DMS53 treated with DMSO at 0.1 percent for 48 hours (cell line): ENCODE results near the gene KDM5A.
"Not testable (repeated sequence)": the region's sequence is repeated elsewhere in the genome, so short reads cannot be mapped to it uniquely, and the experiment has no call there.

Experiments
- DNase-seq: peaks from one replicate; lab custom pipeline; 2025; ENCODE audit not compliant: unreplicated experiment; lab: John Stamatoyannopoulos, UW

Gene KDM5A

DNA sequence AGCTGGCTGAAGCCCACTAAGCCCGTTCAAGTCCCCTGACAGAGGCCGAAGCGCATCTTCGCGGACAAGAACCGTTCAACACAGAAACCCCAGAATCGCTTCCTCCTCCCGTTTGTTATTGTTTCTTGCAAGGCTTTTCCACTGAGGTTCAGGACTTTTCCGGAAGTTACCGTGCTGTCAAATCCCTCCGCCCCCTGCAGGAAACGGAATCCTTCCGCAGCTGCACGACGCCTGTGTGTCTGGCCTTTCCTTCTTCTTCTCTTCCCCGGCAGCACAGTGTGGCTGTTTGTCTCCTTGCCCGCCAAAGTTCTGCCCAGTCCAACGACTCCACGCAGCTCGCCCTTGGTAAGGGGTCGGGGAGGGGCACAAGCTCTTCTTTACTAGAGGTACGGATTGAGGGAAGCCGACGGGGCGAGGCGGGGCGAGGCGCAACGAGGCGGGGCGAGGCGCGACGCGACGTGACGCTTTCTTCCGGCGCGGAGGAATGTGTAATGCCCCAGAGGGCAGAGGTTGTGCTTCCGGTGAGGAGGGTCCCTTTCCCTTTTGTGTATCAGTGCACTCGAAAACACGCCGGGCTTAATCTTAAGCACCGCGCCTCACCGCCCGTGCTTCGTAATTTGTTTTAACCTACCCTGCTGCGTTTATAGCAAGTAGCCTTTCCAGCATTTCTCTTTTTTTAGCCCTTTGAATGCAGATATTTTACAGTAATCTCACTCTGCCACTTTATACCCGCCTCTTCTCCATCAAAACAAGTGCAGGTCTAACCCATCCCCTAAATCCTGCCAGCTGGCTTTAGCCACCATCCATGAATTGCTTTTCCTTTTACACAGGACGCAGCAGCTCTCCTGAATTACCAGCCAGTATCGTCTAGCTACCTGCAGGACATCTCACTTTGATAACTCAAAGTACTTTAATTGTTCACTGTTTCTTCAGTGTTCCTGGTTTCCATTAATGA is at the start of gene KDM5A:
Gene KDM5A (minus strand): TSS at position 179 of the 955 bp plus-strand sequence. CDS start 229 bp downstream, outside the sequence.
- DNase-seq: no peak

DNA sequence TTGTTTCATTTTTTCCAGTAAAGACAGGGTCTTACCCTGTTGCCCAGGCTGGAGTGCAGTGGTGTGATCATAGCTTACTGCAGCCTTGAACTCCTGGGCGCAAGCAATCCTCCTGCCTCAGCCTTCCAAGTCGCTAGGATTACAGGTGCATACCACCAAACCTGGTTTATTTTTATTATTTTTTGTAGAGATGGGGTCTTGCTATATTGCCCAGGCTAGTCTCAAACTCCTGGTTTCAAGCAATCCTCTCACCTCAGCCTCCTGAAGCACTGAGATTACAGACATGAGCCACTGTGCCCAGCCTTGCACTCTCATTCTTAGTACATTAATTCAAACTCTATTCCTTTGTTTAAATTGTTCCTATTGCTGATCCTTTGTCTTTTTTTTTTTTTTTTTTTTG is 46.6 kb upstream of the KDM5A start:
- not testable (repeated sequence) for DNase-seq

DNA sequence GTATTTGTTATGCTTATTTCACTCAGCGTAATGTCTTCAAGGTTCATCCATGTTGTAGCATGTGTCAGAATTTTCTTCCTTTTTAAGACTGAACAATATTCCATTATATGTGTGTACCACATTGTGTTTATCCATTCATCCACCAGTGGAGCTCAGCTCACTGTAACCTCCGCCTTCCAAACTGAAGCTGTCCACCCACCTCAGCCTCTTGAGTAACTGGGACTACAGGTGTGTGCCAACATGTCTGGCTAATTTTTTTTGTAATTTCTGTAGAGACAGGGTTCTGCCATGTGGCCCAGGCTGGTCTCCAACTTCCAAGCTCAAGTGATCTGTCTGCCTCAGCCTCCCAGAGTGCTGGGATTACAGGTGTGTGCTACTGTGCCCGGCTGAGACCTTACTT is 33.4 kb upstream of the KDM5A start:
- no peak for DNase-seq

DNA sequence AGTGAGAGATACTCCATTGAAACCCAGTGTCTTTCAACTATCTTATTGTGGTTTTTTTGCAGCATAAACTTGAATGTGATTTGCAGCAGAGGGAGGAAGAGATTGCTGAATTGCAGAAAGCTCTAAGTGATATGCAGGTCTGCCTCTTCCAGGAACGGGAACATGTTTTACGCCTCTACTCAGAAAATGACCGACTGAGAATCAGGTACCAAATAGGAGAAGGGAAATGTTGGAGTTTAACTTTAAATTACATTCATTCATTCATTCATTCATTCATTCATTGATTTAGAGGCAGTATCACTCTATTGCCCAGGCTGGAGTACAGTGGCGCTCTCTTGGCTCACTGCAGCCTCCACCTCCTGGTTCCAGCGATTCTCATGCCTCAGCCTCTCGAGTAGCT is 29.3 kb upstream of the KDM5A start:
- DNase-seq: no peak

DNA sequence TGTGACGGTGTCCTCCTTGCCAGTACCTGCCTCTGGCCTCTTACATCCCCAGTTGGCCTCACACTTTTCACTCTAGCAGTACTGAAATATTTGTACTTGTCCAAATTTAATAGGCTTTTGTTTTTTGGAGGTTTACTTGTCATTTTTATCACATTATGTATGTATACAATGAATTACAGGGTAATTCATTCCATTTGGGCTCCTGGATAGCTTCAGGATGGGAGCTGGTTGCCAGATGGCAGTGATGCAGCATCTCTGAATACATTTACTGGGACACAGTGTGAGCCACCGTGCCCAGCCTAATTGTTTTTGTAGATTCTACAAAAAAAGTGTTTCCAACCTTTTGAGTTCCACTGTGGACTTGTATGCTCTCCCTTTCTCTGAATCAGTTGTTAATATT is 25.7 kb upstream of the KDM5A start:
- no peak for DNase-seq

DNA sequence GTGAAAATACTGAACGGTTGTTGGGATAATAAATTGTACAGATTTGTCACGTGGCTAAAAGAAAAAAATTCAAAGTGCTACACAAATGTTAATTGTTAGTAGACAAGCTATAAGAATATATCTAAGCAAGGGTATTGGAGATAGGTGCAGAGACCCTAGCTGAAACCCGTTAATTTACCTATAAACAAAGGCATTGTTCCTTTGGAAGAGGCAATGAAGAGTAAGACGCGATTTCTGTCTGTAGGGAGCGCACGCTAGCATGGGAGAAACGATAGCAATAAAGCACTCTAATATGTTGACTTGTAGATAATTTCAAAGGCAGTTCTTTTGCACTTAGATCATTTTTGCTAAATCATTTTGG is 12.9 kb upstream of the KDM5A start:
- DNase-seq: no peak

DNA sequence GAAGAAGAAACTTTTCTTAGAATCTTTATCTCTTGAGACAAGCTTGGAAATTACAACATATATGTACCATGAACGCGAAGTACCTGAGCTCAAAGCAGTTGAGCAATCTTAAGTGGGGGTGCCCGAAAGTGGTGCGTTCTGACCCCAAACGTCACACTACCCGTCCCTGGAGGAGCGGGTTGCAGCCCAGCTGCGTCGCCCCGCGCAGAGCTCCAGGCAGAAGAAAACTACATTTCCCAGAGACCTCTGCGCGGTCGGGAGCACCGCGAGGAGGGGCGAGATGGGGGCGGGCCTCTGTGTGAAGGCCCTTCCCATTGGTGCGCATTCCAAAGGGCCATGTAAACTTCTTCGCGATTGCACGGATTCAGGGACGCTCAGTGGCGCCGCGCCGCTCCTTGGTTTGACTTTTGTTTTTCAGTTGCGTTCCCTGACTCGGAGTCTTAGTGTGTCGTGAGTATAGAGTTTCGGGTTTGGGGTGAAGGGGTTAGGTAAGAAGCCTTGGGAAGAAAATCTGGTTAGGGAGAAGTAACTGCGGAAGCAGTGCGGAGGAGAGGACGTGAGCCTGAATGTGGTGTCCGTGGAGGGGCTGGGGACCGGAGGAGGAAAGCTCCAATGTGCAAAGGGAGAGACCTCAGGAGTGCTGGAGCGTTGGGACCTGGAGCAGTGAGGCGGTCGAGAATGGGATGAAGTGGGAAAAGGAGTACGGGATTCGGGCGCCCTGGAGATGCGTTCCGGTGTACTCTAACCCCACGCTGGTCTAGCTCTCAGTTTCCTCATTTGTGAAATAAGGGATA is 12.3 kb upstream of the KDM5A start, which contains the start of gene CCDC77:
Gene CCDC77 (plus strand): TSS at position 410 of the 794 bp plus-strand sequence. CDS start 7,740 bp downstream, outside the sequence.
- DNase-seq: no peak

DNA sequence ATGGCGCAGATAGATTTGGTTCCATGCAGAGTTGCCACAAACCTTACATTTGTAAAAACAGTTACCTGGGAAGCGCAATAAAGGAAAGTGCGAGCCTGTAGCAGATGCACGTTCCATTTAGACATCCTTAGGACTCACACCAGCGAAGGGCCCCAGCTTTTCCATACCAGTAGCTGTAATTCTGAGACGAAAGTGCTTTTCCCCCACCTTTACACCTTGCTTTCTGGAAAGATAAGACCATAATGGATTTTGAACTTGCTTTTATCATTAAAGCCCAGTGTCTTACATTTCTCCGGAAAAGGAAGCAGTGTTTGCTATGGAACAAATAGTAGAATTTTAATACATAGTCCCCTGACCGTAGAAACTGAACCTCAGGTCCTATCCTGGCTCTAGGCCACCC is 11.7 kb upstream of the KDM5A start:
- DNase-seq: no peak

DNA sequence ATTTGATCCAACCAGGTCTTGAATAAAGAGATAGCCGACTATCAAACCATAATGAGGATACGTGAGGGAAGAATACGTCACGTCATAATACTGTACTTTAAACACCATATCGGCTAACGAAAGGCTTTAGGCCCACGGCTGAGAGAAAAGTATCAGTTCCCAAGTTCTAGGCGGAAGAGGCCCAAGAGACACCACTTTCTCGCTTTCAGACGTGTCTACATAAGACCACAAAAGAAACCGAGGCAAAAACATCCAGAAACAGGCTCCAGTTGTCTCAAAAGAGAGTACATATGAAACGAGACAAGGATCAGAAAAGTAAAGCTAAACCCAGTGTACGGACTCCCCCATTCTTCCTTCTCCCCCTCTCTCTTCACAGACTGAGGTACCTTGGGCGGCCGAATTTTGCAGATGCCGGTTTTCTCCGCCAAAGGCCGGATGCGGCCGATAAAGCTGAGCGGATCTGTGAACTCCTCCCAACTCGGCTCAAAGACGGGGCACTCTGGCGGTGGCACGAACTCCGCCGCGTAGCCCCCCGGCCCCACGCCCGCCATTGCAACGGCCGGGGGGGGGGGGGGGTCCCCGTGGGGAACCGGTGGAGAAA is 479 bp downstream of the KDM5A start:
- no peak for DNase-seq

DNA sequence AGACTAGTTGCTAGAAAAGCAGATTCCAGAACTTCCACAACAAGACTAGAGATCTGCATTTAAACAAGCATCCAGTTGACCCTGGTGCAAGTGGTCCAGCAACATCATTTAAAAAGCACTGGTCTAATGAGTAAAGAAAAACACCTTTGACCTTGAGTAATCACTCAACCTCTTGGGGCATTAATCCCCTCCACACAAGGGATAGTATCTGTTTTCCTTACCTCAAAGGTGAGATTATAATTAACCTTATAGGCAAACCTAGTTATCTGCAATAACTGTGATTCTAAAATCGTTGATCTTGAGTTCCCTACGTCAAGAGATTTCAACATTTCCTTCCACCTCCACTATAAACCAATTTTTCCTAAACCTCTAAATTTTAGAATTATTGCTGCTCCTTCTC is 1.1 kb downstream of the KDM5A start:
- no peak for DNase-seq

DNA sequence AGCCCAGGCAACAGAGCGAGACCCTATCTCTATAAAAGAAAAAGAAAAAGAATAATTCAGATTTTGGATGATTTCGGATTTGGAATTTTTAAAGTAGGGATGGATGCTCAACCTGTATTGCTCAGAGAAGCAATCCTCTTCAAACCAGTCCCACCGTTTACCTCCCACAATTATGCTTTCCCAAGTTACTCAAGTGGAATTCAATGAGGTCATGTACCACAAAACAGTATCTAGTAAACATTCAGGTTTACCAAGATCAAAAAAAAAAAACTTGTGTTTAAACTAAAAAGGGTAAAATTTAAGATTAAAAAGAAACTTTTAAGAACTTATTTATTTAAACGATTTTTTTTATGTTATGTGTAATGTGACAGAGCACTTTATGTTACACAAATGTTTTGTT is 2.5 kb downstream of the KDM5A start:
- DNase-seq: no peak

DNA sequence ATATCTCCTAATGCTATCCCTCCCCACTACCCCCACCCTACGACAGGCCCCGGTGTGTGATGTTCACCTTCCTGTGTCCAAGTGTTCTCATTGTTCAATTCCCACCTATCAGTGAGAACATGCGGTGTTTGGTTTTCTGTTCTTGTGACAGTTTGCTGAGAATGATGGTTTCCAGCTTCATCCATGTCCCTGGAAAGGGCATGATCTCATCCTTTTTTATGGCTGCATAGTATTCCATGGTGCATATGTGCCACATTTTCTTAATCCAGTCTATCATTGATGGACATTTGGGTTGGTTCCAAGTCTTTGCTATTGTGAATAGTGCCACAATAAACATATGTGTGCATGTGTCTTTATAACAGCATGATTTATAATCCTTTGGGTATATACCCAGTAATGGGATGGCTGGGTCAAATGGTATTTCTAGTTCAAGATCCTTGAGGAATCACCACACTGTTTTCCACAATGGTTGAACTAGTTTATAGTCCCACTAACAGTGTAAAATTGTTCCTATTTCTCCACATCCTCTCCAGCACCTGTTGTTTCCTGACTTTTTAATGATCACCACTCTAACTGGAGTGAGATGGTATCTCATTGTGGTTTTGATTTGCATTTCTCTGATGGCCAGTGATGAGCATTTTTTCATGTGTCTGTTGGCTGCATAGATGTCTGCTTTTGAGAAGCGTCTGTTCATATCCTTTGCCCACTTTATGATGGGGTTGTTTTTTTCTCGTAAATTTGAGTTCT is 18.2 kb downstream of the KDM5A start:
- DNase-seq: not testable (repeated sequence)

DNA sequence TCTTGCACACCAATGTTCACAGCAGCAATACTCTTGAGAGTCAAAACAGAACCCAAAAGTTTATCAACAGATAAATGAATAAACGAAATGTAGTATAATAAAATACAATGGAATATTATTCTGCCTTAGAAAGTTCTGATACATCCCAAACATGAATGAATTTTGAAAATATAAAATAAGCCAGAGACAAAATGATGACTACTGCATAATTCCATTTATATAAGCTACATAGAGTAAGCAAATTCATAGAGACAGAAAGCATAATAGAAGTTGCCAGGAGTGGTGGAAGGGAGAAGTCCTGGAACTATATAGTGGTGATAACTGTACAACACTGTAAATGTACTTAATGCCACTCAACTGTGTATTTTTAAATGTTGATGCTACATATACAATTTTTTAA is 21.1 kb downstream of the KDM5A start:
- DNase-seq: no peak

DNA sequence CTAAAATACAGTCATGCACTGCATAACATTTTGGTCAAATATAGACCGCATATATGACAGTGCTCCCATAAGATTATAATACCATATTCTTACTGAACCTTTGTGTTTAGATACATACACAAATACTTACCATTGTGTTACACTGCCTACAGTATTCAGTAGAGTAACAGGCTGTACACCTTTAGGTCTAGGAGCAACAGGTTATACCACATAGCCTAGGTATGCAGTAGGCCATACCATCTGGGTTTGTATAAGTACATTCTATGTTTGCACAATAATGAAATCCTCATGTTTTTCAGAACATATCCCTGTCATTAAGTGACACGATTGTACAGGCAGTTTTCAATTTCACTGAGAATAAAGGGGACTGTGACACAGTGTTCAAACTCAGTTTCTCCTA is 22.3 kb downstream of the KDM5A start:
- DNase-seq: no peak

DNA sequence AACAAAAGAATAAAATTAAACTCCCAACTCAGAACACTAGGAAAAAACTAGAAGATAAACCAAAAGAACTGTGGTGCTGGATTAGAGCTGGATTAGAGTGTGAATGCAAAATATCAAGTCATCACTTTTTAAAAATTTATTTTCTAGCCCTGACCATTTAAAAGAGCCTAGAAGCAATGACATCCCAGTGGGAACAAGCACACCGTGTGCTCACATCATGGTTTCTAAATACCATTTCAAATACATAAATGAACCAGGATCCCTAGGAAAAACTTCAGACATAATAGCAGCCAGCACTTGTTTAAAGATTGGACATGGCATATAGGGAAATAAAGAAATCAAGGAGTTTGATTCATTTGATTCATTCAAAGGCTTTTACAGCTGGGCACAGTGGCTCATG is 30.0 kb downstream of the KDM5A start:
- DNase-seq: no peak

DNA sequence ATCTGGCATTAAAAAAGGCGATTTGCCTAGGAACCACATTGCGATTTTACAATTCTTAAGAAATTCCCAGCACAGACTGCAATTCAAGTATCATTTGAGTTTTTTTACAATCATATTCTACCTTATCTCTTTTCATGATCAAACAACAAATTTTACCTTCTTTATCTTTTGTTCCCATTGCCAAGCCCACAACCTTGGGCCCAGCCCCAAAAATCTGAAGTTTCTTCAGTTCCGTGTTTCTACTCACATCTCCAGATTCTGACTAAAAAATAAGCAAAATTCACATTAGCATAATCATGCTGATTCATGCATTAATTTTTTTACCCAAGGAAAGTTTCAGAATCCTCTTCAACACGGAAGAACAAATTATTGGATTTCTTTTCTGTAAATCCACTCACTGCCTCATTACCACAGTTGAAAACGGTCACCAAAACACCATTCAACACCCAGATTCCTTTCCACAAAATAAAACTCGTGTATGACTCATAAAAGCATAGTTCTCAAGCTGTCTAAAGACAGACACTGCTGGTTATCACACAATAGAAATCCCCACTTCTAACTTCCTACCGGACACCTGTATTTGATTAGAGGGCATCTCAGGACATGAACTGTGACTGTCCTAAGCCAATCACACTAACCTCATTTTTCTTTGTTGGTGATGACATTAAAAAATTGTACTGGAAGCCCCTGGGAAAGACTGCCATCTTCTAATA is 32.7 kb downstream of the KDM5A start:
- DNase-seq: no peak

DNA sequence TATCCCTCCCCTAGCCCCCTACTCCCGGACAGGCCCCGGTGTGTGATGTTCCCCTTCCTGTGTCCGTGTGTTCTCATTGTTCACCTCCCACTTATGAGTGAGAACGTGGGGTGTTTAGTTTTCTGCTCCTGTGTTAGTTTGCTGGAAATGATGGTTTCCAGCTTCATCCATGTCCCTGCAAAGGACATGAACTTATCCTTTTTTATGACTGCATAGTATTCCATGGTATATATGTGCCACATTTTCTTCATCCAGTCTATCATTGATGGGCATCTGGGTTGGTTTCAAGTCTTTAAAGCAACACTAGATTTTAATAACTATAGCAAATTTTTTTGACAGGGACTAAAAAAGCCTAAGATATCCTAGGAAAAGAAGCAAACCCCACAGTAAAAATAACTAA is 37.9 kb downstream of the KDM5A start:
- not testable (repeated sequence) for DNase-seq

DNA sequence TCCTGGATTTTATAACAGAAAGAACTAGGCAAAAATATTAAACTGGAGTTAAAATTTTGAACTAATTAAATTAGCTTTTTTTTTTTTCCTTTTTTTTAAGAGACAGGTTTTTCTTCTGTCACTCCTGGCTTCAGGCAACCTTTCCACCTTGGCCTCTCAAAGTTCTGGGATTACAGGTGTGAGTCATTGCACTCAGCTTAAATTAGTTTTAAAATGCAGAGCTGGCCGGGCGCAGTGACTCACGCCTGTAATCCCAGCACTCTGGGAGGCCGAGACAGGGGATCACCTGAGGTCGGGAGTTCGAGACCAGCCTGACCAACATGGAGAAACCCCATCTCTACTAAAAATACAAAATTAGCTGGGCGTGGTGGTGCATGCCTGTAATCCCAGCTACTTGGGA is 39.5 kb downstream of the KDM5A start:
- DNase-seq: not testable (repeated sequence)

DNA sequence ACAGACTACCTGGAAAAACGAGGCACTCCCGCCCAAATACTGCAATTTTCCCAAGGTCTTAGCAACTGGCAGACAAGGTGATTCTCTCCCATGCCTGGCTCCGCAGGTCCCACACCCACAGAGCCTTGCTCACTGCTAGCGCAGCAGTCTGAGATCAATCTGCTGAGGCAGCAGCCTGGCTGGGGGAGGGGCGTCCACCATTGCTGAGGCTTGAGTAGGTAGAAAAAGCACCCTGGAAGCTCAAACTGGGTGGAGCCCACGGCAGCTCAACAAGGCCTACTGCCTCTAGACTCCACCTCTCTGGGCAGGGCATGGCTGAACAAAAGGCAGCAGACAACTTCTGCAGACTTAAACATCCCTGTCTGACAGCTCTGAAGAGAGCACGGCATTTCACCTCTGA is 46.1 kb downstream of the KDM5A start:
- not testable (repeated sequence) for DNase-seq

DNA sequence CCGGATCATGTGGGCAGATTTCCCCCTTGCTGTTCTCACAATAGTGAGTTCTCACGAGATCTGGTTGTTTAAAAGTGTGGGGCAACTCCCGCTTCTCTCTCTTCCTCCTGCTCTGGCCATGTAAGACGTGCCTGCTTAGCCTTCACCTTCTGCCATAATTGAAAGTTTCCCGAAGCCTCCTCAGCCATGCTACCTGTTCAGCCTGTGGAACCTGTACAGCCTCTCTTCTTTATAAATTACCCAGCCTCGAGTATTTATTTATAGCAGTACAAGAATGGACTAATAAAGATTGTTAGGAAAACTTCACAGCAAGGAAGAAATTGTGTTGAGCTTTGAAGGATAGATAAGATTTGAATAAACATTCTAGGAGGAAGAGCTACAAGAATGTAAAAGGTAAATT is 52.1 kb downstream of the KDM5A start:
- no peak for DNase-seq
